GM23338 (cell line): ENCODE measurements around the gene PCDHGA7. TPM values are rescaled to one million over a fixed set of nuclear protein-coding genes. Genes with fewer than 3 reads are reported as not detected.

Source experiments
- ATAC-seq: fragments of 200-7000 bp; cut with Tn5 transposase; 3 replicates; pipeline ENCODE4 v1.9.1; 2020
- DNase-seq: peaks from one replicate; pipeline ENCODE4 v3.0.0-alpha.2; 2015; ENCODE audit warnings: low spot score
- H2AFZ ChIP-seq: fragments of 200-600 bp; sonication (generic); 2 replicates; pipeline ENCODE4 v1.8.0; 2016; ENCODE audit warnings: antibody characterized with exemption, mild to moderate bottlenecking, moderate library complexity
- H3F3A ChIP-seq: fragments of 200-600 bp; sonication (generic); replicated peaks from 2 replicates; pipeline ENCODE4 v1.8.0; 2017; ENCODE audit warnings: antibody characterized with exemption, mixed run types, low read depth
- H3K27ac ChIP-seq: fragments of 200-600 bp; sonication (generic); 2 replicates; pipeline ENCODE4 v1.6.1; 2016; ENCODE audit warnings: low read depth
- H3K27me3 ChIP-seq: fragments of 200-600 bp; sonication (generic); 2 replicates; pipeline ENCODE4 v1.8.0; 2016; ENCODE audit warnings: mild to moderate bottlenecking, mixed run types, moderate library complexity; ENCODE audit not compliant: insufficient read depth
- H3K36me3 ChIP-seq: fragments of 200-600 bp; sonication (generic); 2 replicates; pipeline ENCODE4 v1.8.0; 2016; ENCODE audit warnings: mild to moderate bottlenecking; ENCODE audit not compliant: insufficient read depth
- H3K4me1 ChIP-seq: fragments of 200-600 bp; sonication (generic); 2 replicates; pipeline ENCODE4 v1.8.0; 2016; ENCODE audit warnings: mild to moderate bottlenecking, moderate library complexity; ENCODE audit not compliant: insufficient read depth
- H3K4me2 ChIP-seq: fragments of 200-600 bp; sonication (generic); 2 replicates; pipeline ENCODE4 v1.7.1; 2017; ENCODE audit warnings: mixed run types
- H3K4me3 ChIP-seq: fragments of 200-600 bp; sonication (generic); 2 replicates; pipeline ENCODE4 v1.6.1; 2016; ENCODE audit warnings: mixed run types
- H3K79me2 ChIP-seq: fragments of 200-600 bp; sonication (generic); replicated peaks from 2 replicates; pipeline ENCODE4 v1.8.0; 2017; ENCODE audit warnings: mild to moderate bottlenecking; ENCODE audit not compliant: insufficient read depth
- H3K9me2 ChIP-seq: fragments of 200-600 bp; sonication (generic); 2 replicates; pipeline ENCODE4 v1.8.0; 2017; ENCODE audit not compliant: insufficient read depth
- H4K20me1 ChIP-seq: fragments of 200-600 bp; sonication (generic); replicated peaks from 2 replicates; pipeline ENCODE4 v1.8.0; 2017; ENCODE audit warnings: mild to moderate bottlenecking; ENCODE audit not compliant: insufficient read depth
- H3K27ac Mint-ChIP-seq: 2 replicates; pipeline ENCODE4 v1.8.0; 2020; ENCODE audit warnings: inconsistent platforms, mild to moderate bottlenecking, moderate library complexity, mixed read lengths
- H3K27me3 Mint-ChIP-seq: 3 replicates; pipeline ENCODE4 v1.8.0; 2022; ENCODE audit warnings: low read depth, mild to moderate bottlenecking, moderate library complexity, mixed read lengths, inconsistent platforms; ENCODE audit not compliant: insufficient read depth, poor library complexity
- H3K36me3 Mint-ChIP-seq: 3 replicates; pipeline ENCODE4 v1.8.0; 2021; ENCODE audit warnings: low read depth, mild to moderate bottlenecking, inconsistent platforms, moderate library complexity, mixed read lengths
- H3K4me1 Mint-ChIP-seq: 3 replicates; pipeline ENCODE4 v1.8.0; 2020; ENCODE audit warnings: mild to moderate bottlenecking, inconsistent platforms, mixed read lengths
- H3K4me3 Mint-ChIP-seq: 3 replicates; pipeline ENCODE4 v1.8.0; 2021; ENCODE audit warnings: moderate library complexity, mild to moderate bottlenecking, inconsistent platforms, mixed read lengths
- H3K9me3 Mint-ChIP-seq: 3 replicates; pipeline ENCODE4 v1.8.0; 2020; ENCODE audit warnings: moderate library complexity, mild to moderate bottlenecking, inconsistent platforms, mixed read lengths
- CTCF ChIP-seq, 2 experiments: fragments of 200-600 bp in 1 of 2; sonication (generic) in 1 of 2; conservative IDR thresholded peaks; 2 replicates each; pipeline versions ENCODE4 v1.5.1 to v1.6.1; 2016 to 2017; ENCODE audit warnings: antibody characterized with exemption in 2 of 2, low read depth in 2 of 2, mild to moderate bottlenecking in 2 of 2, moderate library complexity in 1 of 2
- EZH2 ChIP-seq: fragments of 200-600 bp; sonication (generic); IDR thresholded peaks from one replicate; pipeline ENCODE4 v1.8.0; 2017; ENCODE audit warnings: antibody characterized with exemption, mild to moderate bottlenecking, low read depth; ENCODE audit not compliant: unreplicated experiment
- JUNB ChIP-seq: IDR thresholded peaks from one replicate; pipeline ENCODE4 v1.6.1; 2016; ENCODE audit warnings: antibody characterized with exemption; ENCODE audit not compliant: unreplicated experiment
- STAT1 ChIP-seq: IDR thresholded peaks from one replicate; pipeline ENCODE4 v1.6.1; 2016; ENCODE audit warnings: antibody characterized with exemption; ENCODE audit not compliant: unreplicated experiment
- polyA plus RNA-seq: library from polyadenylated mRNA; unstranded; fragments of >200 nt; fragmentation: Nextera tagmentation; extraction: Ambion mirVana; gene quantifications from 2 replicates; pipeline ENCODE4 v1.2.1, GENCODE V29; 2016
- total RNA-seq: library from RNA; depleted of rRNA; stranded (reverse); fragments of >200 nt; shearing (Covaris generic); gene quantifications from 2 replicates; pipeline ENCODE4 v1.2.3, GENCODE V29; 2014
- TF ChIP-seq, protein P1 (sequence below): IDR thresholded peaks from one replicate; pipeline ENCODE4 v1.6.1; 2018; ENCODE audit warnings: antibody characterized with exemption; ENCODE audit not compliant: unreplicated experiment

Gene PCDHGA7
- total and polyA plus RNA-seq, 2 experiments from 2014 or later = 0.44 to 4.4 TPM

DNA sequence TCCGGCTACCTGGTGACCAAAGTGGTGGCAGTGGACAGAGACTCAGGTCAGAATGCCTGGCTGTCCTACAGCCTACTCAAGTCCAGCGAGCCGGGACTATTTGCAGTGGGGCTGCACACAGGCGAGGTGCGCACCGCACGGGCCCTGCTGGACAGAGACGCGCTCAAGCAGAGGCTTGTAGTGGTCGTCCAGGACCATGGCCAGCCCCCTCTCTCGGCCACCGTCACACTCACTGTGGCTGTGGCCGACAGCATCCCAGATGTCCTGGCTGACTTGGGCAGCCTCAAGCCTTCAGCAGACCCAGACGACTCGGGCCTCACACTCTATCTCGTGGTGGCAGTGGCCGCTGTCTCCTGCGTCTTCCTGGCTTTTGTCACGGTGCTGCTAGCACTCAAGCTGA, 25.6 kb upstream of the PCDHGA7 start:
- peaks cover 11% of the 10 kb centered on the region for H3K27me3 Mint-ChIP-seq
- H4K20me1 ChIP-seq = no peaks in the 10 kb centered on the region
- peaks cover 65% of the 10 kb centered on the region for H3K9me3 Mint-ChIP-seq
- H3K36me3 Mint-ChIP-seq = peaks cover 64% of the 10 kb centered on the region
- H3K79me2 ChIP-seq = no peaks in the 10 kb centered on the region
- no peak for DNase-seq
- no peaks in the 10 kb centered on the region for H3K27me3 ChIP-seq
- no peaks in the 10 kb centered on the region for H3K36me3 ChIP-seq
- H3K4me3 ChIP-seq = no peak overlapping the region
- no peaks in the 10 kb centered on the region for H3K9me2 ChIP-seq
- peaks cover 5% of the 10 kb centered on the region for H3K4me1 Mint-ChIP-seq
- no peak overlapping the region for H3K27ac ChIP-seq
- no peak overlapping the region for H3K27ac Mint-ChIP-seq
- H2AFZ ChIP-seq = no peak overlapping the region
- ATAC-seq = no peak
- H3K4me3 Mint-ChIP-seq = no peak overlapping the region
- no peak for TF ChIP-seq JUNB
- TF ChIP-seq STAT1 = no peak
- TF ChIP-seq, protein P1, sequence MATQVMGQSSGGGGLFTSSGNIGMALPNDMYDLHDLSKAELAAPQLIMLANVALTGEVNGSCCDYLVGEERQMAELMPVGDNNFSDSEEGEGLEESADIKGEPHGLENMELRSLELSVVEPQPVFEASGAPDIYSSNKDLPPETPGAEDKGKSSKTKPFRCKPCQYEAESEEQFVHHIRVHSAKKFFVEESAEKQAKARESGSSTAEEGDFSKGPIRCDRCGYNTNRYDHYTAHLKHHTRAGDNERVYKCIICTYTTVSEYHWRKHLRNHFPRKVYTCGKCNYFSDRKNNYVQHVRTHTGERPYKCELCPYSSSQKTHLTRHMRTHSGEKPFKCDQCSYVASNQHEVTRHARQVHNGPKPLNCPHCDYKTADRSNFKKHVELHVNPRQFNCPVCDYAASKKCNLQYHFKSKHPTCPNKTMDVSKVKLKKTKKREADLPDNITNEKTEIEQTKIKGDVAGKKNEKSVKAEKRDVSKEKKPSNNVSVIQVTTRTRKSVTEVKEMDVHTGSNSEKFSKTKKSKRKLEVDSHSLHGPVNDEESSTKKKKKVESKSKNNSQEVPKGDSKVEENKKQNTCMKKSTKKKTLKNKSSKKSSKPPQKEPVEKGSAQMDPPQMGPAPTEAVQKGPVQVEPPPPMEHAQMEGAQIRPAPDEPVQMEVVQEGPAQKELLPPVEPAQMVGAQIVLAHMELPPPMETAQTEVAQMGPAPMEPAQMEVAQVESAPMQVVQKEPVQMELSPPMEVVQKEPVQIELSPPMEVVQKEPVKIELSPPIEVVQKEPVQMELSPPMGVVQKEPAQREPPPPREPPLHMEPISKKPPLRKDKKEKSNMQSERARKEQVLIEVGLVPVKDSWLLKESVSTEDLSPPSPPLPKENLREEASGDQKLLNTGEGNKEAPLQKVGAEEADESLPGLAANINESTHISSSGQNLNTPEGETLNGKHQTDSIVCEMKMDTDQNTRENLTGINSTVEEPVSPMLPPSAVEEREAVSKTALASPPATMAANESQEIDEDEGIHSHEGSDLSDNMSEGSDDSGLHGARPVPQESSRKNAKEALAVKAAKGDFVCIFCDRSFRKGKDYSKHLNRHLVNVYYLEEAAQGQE = peak; percentile 49
- TF ChIP-seq EZH2 = no peak
- 0 out of 2 replicates have a peak, but pooled peaks cover 3% of the 10 kb centered on the region for H3F3A ChIP-seq
- H3K4me2 ChIP-seq = no peak overlapping the region
- H3K4me1 ChIP-seq = no peaks in the 10 kb centered on the region

GRCh38 chr5:141359790-141360426, 22.6 kb upstream of the PCDHGA7 start, which contains the start of gene PCDHGB2:
TSS of gene PCDHGB2 (plus strand) at chr5:141359994. CDS start at chr5:141360136, 142 bp downstream.
- H3K27ac Mint-ChIP-seq = peak within 1 kb of the TSS; percentile 50
- no peaks in the 10 kb centered on the region for H4K20me1 ChIP-seq
- peaks cover 11% of the 10 kb centered on the region for H3K27me3 Mint-ChIP-seq
- no peaks in the 10 kb centered on the region for H3K9me2 ChIP-seq
- peak; percentile 76 for ATAC-seq
- peak within 1 kb of the TSS; percentile 40; the same call in 1 of the 2 replicates for H2AFZ ChIP-seq
- peak within 1 kb of the TSS; percentile 37; the same call in 1 of the 2 replicates for H3K4me2 ChIP-seq
- H3K27me3 ChIP-seq = no peaks in the 10 kb centered on the region
- no peaks in the 10 kb centered on the region for H3K79me2 ChIP-seq
- 0 out of 2 replicates have a peak, but pooled peaks cover 3% of the 10 kb centered on the region for H3F3A ChIP-seq
- H3K4me1 ChIP-seq = peaks cover 17% of the 10 kb centered on the region; the same call in 1 of the 2 replicates
- peaks cover under 1% of the 10 kb centered on the region; the same call in 1 of the 2 replicates for H3K36me3 ChIP-seq
- TF ChIP-seq, protein P1 = no peak
- peak; percentile 80 for TF ChIP-seq CTCF (conservative IDR thresholded peaks at IDR 0.05; ENCODE audit: low read depth in 2 of 2)
- H3K4me1 Mint-ChIP-seq = peaks cover 14% of the 10 kb centered on the region
- DNase-seq = peak; percentile 88
- peak within 1 kb of the TSS; percentile 55 for H3K4me3 Mint-ChIP-seq
- peak within 1 kb of the TSS; percentile 18; the same call in 1 of the 2 replicates for H3K4me3 ChIP-seq
- no peak within 1 kb of the TSS for H3K27ac ChIP-seq
- H3K9me3 Mint-ChIP-seq = peaks cover 73% of the 10 kb centered on the region
- peaks cover 73% of the 10 kb centered on the region for H3K36me3 Mint-ChIP-seq
